Activated CD8-positive, alpha-beta T cell treated with anti-CD3 and anti-CD28 coated beads for 36 hours (primary cell): ENCODE results near the gene MBTPS1. TPM values are rescaled to one million over a fixed set of nuclear protein-coding genes. Genes with fewer than 3 reads are reported as not detected.
A peak's percentile ranks its signal among the peaks of the same experiment; 100 is the strongest.
"Not testable (repeated sequence)": the region's sequence is repeated elsewhere in the genome, so short reads cannot be mapped to it uniquely, and the experiment has no call there.

Source experiments
- ATAC-seq: fragments of 200-7000 bp; cut with Tn5 transposase; one replicate; pipeline ENCODE4 v1.10.0; 2021; ENCODE audit warnings: mild to moderate bottlenecking, moderate library complexity
- CTCF ChIA-PET: fragments of 350-600 bp; sonication (Branson Sonifier 250); formaldehyde crosslinking; loops from one replicate; lab custom pipeline; 2021; ENCODE audit warnings: antibody characterized with exemption; lab: Charles Lee
- POLR2A ChIA-PET: fragments of 350-600 bp; sonication (Branson Sonifier 250); formaldehyde crosslinking; loops from one replicate; lab custom pipeline; 2021; ENCODE audit warnings: antibody characterized with exemption; lab: Charles Lee
- DNase-seq: peaks from one replicate; pipeline ENCODE4 v3.0.0-alpha.2; 2020
- H3K27ac Mint-ChIP-seq: one replicate; pipeline ENCODE4 v1.8.0; 2021; ENCODE audit warnings: mild to moderate bottlenecking, mixed read lengths
- H3K27me3 Mint-ChIP-seq: one replicate; pipeline ENCODE4 v1.8.0; 2021; ENCODE audit warnings: mixed read lengths
- H3K36me3 Mint-ChIP-seq: one replicate; pipeline ENCODE4 v1.8.0; 2021; ENCODE audit warnings: low read depth, mixed read lengths
- H3K4me1 Mint-ChIP-seq: one replicate; pipeline ENCODE4 v1.8.0; 2021; ENCODE audit warnings: low read depth, mixed read lengths
- H3K4me3 Mint-ChIP-seq: one replicate; pipeline ENCODE4 v1.8.0; 2021; ENCODE audit warnings: mild to moderate bottlenecking, moderate library complexity, mixed read lengths
- H3K9me3 Mint-ChIP-seq: one replicate; pipeline ENCODE4 v1.8.0; 2021; ENCODE audit warnings: mixed read lengths
- intact Hi-C: fragments of 100-400 bp; cut with micrococcal nuclease; formaldehyde crosslinking; loops from one replicate; pipeline ENCODE4 v1.10.0; 2022
- total RNA-seq, 2 experiments: library from RNA; stranded (reverse); gene quantifications; one replicate each; pipeline ENCODE4 v1.2.3, GENCODE V29; 2021
- TF ChIP-seq, protein P1 (sequence below): fragments of 200-600 bp; IDR thresholded peaks from one replicate; pipeline ENCODE4 v1.8.0; 2022; ENCODE audit warnings: antibody characterized with exemption, mild to moderate bottlenecking

MBTPS1 gene
- total RNA-seq, 2 experiments from 2014 or later: 31.5 to 31.7 TPM

DNA sequence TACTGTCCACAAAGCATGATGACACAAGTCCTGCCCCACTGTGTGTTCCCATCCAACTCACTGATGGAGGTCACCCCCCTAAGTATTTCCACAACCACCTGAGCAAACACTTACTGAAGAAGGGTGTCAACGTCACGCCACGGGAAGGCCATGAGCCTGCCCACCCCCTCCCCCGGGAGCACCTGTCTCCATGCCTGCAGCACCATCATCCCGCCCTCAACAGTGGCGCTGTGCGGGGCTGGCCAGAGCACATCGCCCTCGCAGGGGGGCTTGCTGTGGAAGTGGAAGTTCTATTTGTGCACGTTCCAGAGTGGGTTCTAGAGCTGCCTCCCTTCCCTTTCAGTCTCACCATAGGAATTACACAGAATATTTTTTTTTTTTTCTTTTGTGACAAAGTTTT is 4.3 kb upstream of the MBTPS1 start:
- peaks cover 9% of the 10 kb centered on the region for H3K36me3 Mint-ChIP-seq
- TF ChIP-seq, protein P1, sequence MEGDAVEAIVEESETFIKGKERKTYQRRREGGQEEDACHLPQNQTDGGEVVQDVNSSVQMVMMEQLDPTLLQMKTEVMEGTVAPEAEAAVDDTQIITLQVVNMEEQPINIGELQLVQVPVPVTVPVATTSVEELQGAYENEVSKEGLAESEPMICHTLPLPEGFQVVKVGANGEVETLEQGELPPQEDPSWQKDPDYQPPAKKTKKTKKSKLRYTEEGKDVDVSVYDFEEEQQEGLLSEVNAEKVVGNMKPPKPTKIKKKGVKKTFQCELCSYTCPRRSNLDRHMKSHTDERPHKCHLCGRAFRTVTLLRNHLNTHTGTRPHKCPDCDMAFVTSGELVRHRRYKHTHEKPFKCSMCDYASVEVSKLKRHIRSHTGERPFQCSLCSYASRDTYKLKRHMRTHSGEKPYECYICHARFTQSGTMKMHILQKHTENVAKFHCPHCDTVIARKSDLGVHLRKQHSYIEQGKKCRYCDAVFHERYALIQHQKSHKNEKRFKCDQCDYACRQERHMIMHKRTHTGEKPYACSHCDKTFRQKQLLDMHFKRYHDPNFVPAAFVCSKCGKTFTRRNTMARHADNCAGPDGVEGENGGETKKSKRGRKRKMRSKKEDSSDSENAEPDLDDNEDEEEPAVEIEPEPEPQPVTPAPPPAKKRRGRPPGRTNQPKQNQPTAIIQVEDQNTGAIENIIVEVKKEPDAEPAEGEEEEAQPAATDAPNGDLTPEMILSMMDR: no peak
- POLR2A ChIA-PET: no interaction called here
- H3K27me3 Mint-ChIP-seq: no peaks in the 10 kb centered on the region
- ATAC-seq (no peak), DNase-seq (no peak)
- H3K4me3 Mint-ChIP-seq: no peak overlapping the region
- intact Hi-C loops: no loop called here
- peaks cover 9% of the 10 kb centered on the region for H3K4me1 Mint-ChIP-seq
- CTCF ChIA-PET: interaction anchor here (1.1 kb wide), 1 partner anchor 55 kb away, joined by 3 read pairs; no protein-coding TSS in a partner anchor
- H3K27ac Mint-ChIP-seq: no peak overlapping the region
- H3K9me3 Mint-ChIP-seq: no peaks in the 10 kb centered on the region

DNA sequence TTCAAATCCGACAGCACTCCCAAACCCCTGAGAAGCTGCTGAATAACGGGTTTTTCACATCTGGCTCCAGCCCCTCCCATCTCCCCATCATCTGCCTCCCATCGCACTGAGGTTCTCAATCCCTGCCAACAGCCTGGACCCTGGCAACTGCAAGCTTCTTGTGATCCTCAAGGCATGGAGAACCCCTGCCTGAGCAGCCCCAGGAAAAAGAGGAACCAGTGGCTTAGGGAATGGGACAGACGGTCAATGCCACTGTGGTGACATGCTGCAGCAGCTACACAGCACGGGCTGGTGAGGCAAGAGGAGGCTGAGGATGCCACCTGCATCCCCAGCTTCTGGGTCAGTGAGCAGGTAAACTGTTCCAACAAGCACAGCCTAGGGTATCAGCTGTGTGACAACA is 3.3 kb upstream of the MBTPS1 start:
- TF ChIP-seq, protein P1: no peak
- no peaks in the 10 kb centered on the region for H3K27me3 Mint-ChIP-seq
- H3K9me3 Mint-ChIP-seq: no peaks in the 10 kb centered on the region
- ChIA-PET POLR2A (interaction anchor here (0.6 kb wide), 1 partner anchor 21 kb away, joined by 3 read pairs; no protein-coding TSS in a partner anchor), CTCF (interaction anchor here (6.1 kb wide), 1 partner anchor 32 kb away, joined by 40 read pairs; no protein-coding TSS in a partner anchor)
- no peak overlapping the region for H3K27ac Mint-ChIP-seq
- DNase-seq (no peak), ATAC-seq (no peak)
- intact Hi-C loops: no loop called here
- H3K36me3 Mint-ChIP-seq: peaks cover 12% of the 10 kb centered on the region
- peaks cover 16% of the 10 kb centered on the region for H3K4me1 Mint-ChIP-seq
- H3K4me3 Mint-ChIP-seq: no peak overlapping the region

DNA sequence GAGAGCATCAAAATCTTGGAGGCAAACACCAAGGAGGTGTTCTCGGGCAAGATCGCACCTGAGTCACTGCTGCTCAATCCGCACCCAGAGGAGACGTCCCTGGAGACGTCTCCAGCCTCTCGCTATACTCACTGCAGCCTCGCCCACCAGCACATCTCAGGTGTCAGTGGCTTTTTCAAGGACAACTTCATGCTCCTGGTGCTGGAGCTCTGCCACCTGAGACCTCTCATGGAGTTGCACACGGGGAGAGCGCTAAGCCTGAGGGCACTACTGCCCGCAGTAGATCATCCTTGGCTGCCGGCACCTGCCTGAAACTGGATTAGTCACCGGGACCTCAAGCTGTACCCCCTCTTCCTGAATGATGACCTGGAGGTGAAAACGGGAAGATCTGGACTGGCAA is 2.6 kb upstream of the MBTPS1 start:
- Mint-ChIP-seq H3K4me3 (no peak overlapping the region), H3K4me1 (peaks cover 18% of the 10 kb centered on the region), H3K36me3 (peaks cover 12% of the 10 kb centered on the region), H3K27me3 (no peaks in the 10 kb centered on the region), H3K9me3 (no peaks in the 10 kb centered on the region), H3K27ac (no peak overlapping the region)
- DNase-seq: no peak
- intact Hi-C loops: no loop called here
- TF ChIP-seq, protein P1: no peak
- ATAC-seq: no peak
- POLR2A ChIA-PET: no interaction called here
- CTCF ChIA-PET: interaction anchor here (5.6 to 6.1 kb wide), 2 partner anchors 31 to 55 kb away, joined by 33 to 40 read pairs; no protein-coding TSS in a partner anchor

DNA sequence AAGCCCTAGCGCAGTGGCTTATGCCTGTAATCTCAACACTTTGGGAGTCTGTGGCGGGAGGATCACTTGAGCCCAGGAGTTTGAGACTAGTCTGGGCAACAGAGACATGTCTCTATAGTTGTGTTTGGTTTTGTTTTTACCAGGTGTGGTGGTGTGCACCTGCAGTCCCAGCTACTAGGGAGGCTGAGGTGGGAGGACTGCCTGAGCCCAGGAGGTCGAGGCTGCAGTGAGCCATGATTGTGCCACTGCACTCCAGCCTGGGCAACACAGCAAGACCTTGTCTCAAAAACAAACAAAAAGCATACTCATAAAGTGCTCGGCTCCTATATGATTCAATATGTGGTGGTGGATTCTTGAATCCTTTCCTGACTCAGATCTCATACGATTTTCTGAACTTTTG is 1.6 kb upstream of the MBTPS1 start:
- H3K9me3 Mint-ChIP-seq, DNase-seq, H3K27me3 Mint-ChIP-seq, H3K36me3 Mint-ChIP-seq, intact Hi-C loops, ATAC-seq: not testable (repeated sequence)
- Mint-ChIP-seq H3K27ac (peak overlapping the region; percentile 42), H3K4me1 (peaks cover 21% of the 10 kb centered on the region), H3K4me3 (peak overlapping the region; percentile 54)
- ChIA-PET CTCF (interaction anchor here (4.2 to 6.1 kb wide), 3 partner anchors 30 to 69 kb away, joined by 27 to 40 read pairs (median 33); partner anchors contain the start of gene TAF1C), POLR2A (interaction anchor here (0.9 to 3.5 kb wide), 8 partner anchors 15 to 39 kb away, joined by 3 to 26 read pairs (median 6); partner anchors contain the start of genes DNAAF1 and HSDL1)

DNA sequence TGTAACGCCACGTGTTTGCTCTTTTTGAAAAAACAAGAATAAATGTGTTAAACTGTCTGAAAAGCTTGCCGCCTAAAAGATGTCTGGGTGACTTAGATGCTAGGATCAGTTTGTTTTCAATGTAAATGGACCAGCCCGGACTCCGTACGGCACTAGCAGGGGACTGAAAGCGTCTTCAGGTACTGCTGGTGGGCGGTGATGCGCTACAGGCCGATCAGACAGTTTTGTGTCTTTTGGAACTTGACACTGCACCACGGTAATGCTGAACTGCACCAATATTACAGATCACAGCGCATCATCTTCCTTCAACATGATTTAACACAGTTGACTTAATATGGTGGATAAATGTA is 727 bp upstream of the MBTPS1 start:
- Mint-ChIP-seq H3K27me3 (no peaks in the 10 kb centered on the region), H3K27ac (peak overlapping the region; percentile 95), H3K4me1 (peaks cover 23% of the 10 kb centered on the region), H3K9me3 (no peaks in the 10 kb centered on the region), H3K36me3 (peaks cover 7% of the 10 kb centered on the region), H3K4me3 (peak overlapping the region; percentile 94)
- CTCF ChIA-PET: interaction anchor here (0.8 to 6.1 kb wide), 12 partner anchors 14 to 161 kb away, joined by 3 to 40 read pairs (median 9); partner anchors contain the start of genes DNAAF1, HSDL1 and TAF1C
- peak; percentile 5 for ATAC-seq
- POLR2A ChIA-PET: interaction anchor here (0.8 to 3.5 kb wide), 19 partner anchors 11 to 78 kb away, joined by 3 to 26 read pairs (median 5); partner anchors contain the start of genes DNAAF1 and HSDL1
- TF ChIP-seq, protein P1: no peak
- DNase-seq: peak; percentile 79
- intact Hi-C loops: no loop called here
